Measurements from ENCODE around the gene A1BG.
A peak's percentile ranks its signal among the peaks of the same experiment; 100 is the strongest.
"Not testable (repeated sequence)": the region's sequence is repeated elsewhere in the genome, so short reads cannot be mapped to it uniquely, and the experiment has no call there.

Gene A1BG

GRCh38 chr19:58311345-58311865 is 41.9 kb downstream of the A1BG start:
- no peak for TF ChIP-seq CTCF (IDR thresholded peaks at IDR 0.05; ENCODE audit: low read depth, low read length, missing control alignments)
- no peak overlapping the region for H3K4me3 ChIP-seq (ENCODE audit: low read depth, low read length)
- in situ Hi-C loops (cut with HindIII; ENCODE audit: low sequenced_read_pairs) = no loop called here
- no peak for DNase-seq (ENCODE audit: low read depth)

GRCh38 chr19:58310685-58311084 is 42.6 kb downstream of the A1BG start:
- DNase-seq (ENCODE audit: low read depth) = not testable (repeated sequence)

GRCh38 chr19:58307736-58308135 is 45.6 kb downstream of the A1BG start:
- no peak for TF ChIP-seq CTCF (IDR thresholded peaks at IDR 0.05; ENCODE audit: low read depth, low read length, missing control alignments)
- in situ Hi-C loops (cut with HindIII; ENCODE audit: low sequenced_read_pairs) = no loop called here
- DNase-seq (ENCODE audit: low read depth) = no peak

More at GRCh38 chr19:58310685-58311084, 42.6 kb downstream of the A1BG start:
- peak; percentile 33 for TF ChIP-seq CTCF (IDR thresholded peaks at IDR 0.05; ENCODE audit: low read depth, low read length, missing control alignments)
- H3K4me3 ChIP-seq (ENCODE audit: low read depth, low read length); in situ Hi-C loops (cut with HindIII; ENCODE audit: low sequenced_read_pairs): not testable (repeated sequence)

GRCh38 chr19:58305932-58306323 is 47.4 kb downstream of the A1BG start:
- no peak for DNase-seq (ENCODE audit: low read depth)
- peak overlapping the region; percentile 80 for H3K4me3 ChIP-seq (ENCODE audit: low read depth, low read length)
- in situ Hi-C loops (cut with HindIII; ENCODE audit: low sequenced_read_pairs) = no loop called here

More at GRCh38 chr19:58307736-58308135, 45.6 kb downstream of the A1BG start:
- no peak overlapping the region for H3K4me3 ChIP-seq (ENCODE audit: low read depth, low read length)

GRCh38 chr19:58305065-58305931 is 48.0 kb downstream of the A1BG start, which contains the start of gene ERVK3-1:
Gene ERVK3-1 (plus strand): TSS chr19:58305377. CDS start chr19:58312169, 6,792 bp downstream.
- in situ Hi-C loops (cut with HindIII; ENCODE audit: low sequenced_read_pairs) = no loop called here
- TF ChIP-seq CTCF (IDR thresholded peaks at IDR 0.05; ENCODE audit: low read depth, low read length, missing control alignments) = no peak
- DNase-seq (ENCODE audit: low read depth) = peak; percentile 90
- H3K4me3 ChIP-seq (ENCODE audit: low read depth, low read length) = peak within 1 kb of the TSS; percentile 80

More at GRCh38 chr19:58305932-58306323, 47.4 kb downstream of the A1BG start:
- no peak for TF ChIP-seq CTCF (IDR thresholded peaks at IDR 0.05; ENCODE audit: low read depth, low read length, missing control alignments)

- H3K4me3 ChIP-seq (ENCODE audit: low read depth, low read length) = peak overlapping the region; percentile 80
- in situ Hi-C loops (cut with HindIII; ENCODE audit: low sequenced_read_pairs) = no loop called here
- DNase-seq (ENCODE audit: low read depth) = no peak
- TF ChIP-seq CTCF (IDR thresholded peaks at IDR 0.05; ENCODE audit: low read depth, low read length, missing control alignments) = no peak
Measured at GRCh38 chr19:58304748-58305064, 48.6 kb downstream of the A1BG start.
